Fibroblast of lung (primary cell): ENCODE data around the gene NAT14. TPM values are rescaled to one million over a fixed set of nuclear protein-coding genes. Genes with fewer than 3 reads are reported as not detected.

Experiments
- DNase-seq, 2 donors: peaks; one replicate each; pipeline versions ENCODE4 v3.0.0 to v3.0.0-alpha.2; 2010; ENCODE audit warnings: low read depth in 2 of 2
- H2AFZ ChIP-seq: 2 replicates; pipeline ENCODE4 v1.5.1; 2012; ENCODE audit warnings: low read length, control low read depth, inconsistent platforms
- H3K27ac ChIP-seq: 2 replicates; pipeline ENCODE4 v1.5.1; 2011; ENCODE audit warnings: low read length, control low read depth; ENCODE audit not compliant: insufficient read depth
- H3K27me3 ChIP-seq: 2 replicates; pipeline ENCODE4 v1.5.1; 2011; ENCODE audit warnings: mild to moderate bottlenecking, low read length; ENCODE audit not compliant: control insufficient read depth, insufficient read depth
- H3K36me3 ChIP-seq: 2 replicates; pipeline ENCODE4 v1.5.1; 2011; ENCODE audit warnings: low read length; ENCODE audit not compliant: control insufficient read depth, insufficient read depth
- H3K4me1 ChIP-seq: 2 replicates; pipeline ENCODE4 v1.5.1; 2011; ENCODE audit warnings: low read length; ENCODE audit not compliant: control insufficient read depth, insufficient read depth; ENCODE audit errors: extremely low read depth
- H3K4me2 ChIP-seq: 2 replicates; pipeline ENCODE4 v1.5.1; 2011; ENCODE audit warnings: low read length, control low read depth; ENCODE audit not compliant: insufficient read depth; ENCODE audit errors: extremely low read depth
- H3K4me3 ChIP-seq, 4 experiments: fragments of 200-600 bp in 1 of 4; sonication (generic) in 1 of 4; replicated peaks in 1 of 4; 2 replicates each; pipeline ENCODE4 v1.5.1; 2011 to 2016; ENCODE audit warnings: low read length in 4 of 4, low read depth in 3 of 4, mild to moderate bottlenecking in 3 of 4, control low read depth in 2 of 4, inconsistent platforms in 1 of 4, mixed read lengths in 1 of 4; ENCODE audit not compliant: insufficient read depth in 1 of 4; ENCODE audit errors: control extremely low read depth in 1 of 4
- H3K79me2 ChIP-seq: 2 replicates; pipeline ENCODE4 v1.5.1; 2012; ENCODE audit warnings: mild to moderate bottlenecking, low read length, inconsistent platforms; ENCODE audit not compliant: control insufficient read depth, insufficient read depth
- H3K9ac ChIP-seq: 2 replicates; pipeline ENCODE4 v1.5.1; 2011; ENCODE audit warnings: mild to moderate bottlenecking, low read length, control low read depth; ENCODE audit not compliant: insufficient read depth
- H3K9me3 ChIP-seq: 2 replicates; pipeline ENCODE4 v1.5.1; 2012; ENCODE audit warnings: low read depth, low read length; ENCODE audit not compliant: control insufficient read depth, insufficient read depth
- H4K20me1 ChIP-seq: 2 replicates; pipeline ENCODE4 v1.5.1; 2011; ENCODE audit warnings: low read length; ENCODE audit not compliant: control insufficient read depth, insufficient read depth; ENCODE audit errors: extremely low read depth
- EZH2 ChIP-seq: IDR thresholded peaks from 2 replicates; pipeline ENCODE4 v1.5.1; 2012; ENCODE audit warnings: low read length, control low read depth, mild to moderate bottlenecking; ENCODE audit errors: missing control alignments
- polyA plus RNA-seq, 2 donors: library from polyadenylated mRNA; depleted of rRNA in 1 of 2; stranded (reverse) in 1 of 2; unstranded in 1 of 2; fragments of >200 nt; gene quantifications; 2 replicates each; pipeline ENCODE4 v1.2.1, GENCODE V29; 2011 to 2012; ENCODE audit warnings: missing spikeins in 1 of 2
- total RNA-seq: library from RNA; depleted of rRNA; stranded (reverse); fragments of >200 nt; gene quantifications from 2 replicates; pipeline ENCODE4 v1.2.1, GENCODE V29; 2014
- TF ChIP-seq, protein P1 (sequence below), 2 donors: IDR thresholded peaks in 1 of 2; conservative IDR thresholded peaks in 1 of 2; 1 replicate in 1 of 2; 2 replicates in 1 of 2; pipeline ENCODE4 v1.5.1; 2011 to 2012; ENCODE audit warnings: low read length in 2 of 2, control low read depth in 1 of 2, inconsistent platforms in 1 of 2, low read depth in 1 of 2, mild to moderate bottlenecking in 1 of 2

Gene NAT14
- total and polyA plus RNA-seq, 2 donors (not counting 1 experiment from before 2014, with no cell fraction given): 18.2 to 18.3 TPM

GRCh38 chr19:55471266-55471665 is 13.7 kb upstream of the NAT14 start:
- no peaks in the 10 kb centered on the region for H3K27me3 ChIP-seq
- H3K4me2 ChIP-seq: no peak overlapping the region
- no peaks in the 10 kb centered on the region for H4K20me1 ChIP-seq
- no peak overlapping the region for H3K9ac ChIP-seq
- TF ChIP-seq, protein P1, sequence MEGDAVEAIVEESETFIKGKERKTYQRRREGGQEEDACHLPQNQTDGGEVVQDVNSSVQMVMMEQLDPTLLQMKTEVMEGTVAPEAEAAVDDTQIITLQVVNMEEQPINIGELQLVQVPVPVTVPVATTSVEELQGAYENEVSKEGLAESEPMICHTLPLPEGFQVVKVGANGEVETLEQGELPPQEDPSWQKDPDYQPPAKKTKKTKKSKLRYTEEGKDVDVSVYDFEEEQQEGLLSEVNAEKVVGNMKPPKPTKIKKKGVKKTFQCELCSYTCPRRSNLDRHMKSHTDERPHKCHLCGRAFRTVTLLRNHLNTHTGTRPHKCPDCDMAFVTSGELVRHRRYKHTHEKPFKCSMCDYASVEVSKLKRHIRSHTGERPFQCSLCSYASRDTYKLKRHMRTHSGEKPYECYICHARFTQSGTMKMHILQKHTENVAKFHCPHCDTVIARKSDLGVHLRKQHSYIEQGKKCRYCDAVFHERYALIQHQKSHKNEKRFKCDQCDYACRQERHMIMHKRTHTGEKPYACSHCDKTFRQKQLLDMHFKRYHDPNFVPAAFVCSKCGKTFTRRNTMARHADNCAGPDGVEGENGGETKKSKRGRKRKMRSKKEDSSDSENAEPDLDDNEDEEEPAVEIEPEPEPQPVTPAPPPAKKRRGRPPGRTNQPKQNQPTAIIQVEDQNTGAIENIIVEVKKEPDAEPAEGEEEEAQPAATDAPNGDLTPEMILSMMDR (conservative IDR thresholded peaks at IDR 0.05 in 1 of 2, IDR thresholded peaks at IDR 0.05 in 1 of 2; ENCODE audit: low read depth in 1 of 2, low read length in 2 of 2): no peak
- TF ChIP-seq EZH2: no peak
- no peaks in the 10 kb centered on the region for H3K36me3 ChIP-seq
- H3K4me1 ChIP-seq: peaks cover 4% of the 10 kb centered on the region
- H3K79me2 ChIP-seq: no peaks in the 10 kb centered on the region
- no peak overlapping the region for H3K4me3 ChIP-seq
- H2AFZ ChIP-seq: no peak overlapping the region
- H3K27ac ChIP-seq: no peak overlapping the region
- DNase-seq: no peak
- no peaks in the 10 kb centered on the region for H3K9me3 ChIP-seq

DNA sequence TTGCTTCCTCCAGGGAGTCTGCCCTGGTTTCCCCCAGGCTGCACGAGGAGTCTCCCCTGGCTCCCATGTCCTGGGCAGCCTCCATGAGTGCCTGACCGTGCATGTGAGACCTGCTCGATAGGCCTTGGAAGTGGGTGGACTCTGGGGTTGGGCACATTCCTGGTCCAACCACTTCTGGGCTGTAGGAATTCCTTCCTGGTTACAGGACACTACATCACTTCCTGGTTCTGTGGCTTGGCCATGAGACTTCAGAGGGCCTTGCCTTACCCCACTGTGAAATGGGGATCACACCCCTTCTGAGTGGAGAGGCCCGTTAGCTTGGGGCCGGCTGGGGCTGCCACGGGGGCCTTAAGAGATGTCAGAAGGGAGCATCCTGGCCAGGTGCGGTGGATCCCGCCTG is 12.5 kb upstream of the NAT14 start:
- Histone ChIP-seq H3K27me3 (no peaks in the 10 kb centered on the region), H3K4me1 (peaks cover 4% of the 10 kb centered on the region), H3K79me2 (no peaks in the 10 kb centered on the region), H3K36me3 (no peaks in the 10 kb centered on the region), H3K27ac (no peak overlapping the region), H2AFZ (no peak overlapping the region), H3K9me3 (no peaks in the 10 kb centered on the region), H3K9ac (no peak overlapping the region), H4K20me1 (no peaks in the 10 kb centered on the region), H3K4me3 (no peak overlapping the region), H3K4me2 (no peak overlapping the region)
- TF ChIP-seq EZH2: no peak
- TF ChIP-seq, protein P1 (conservative IDR thresholded peaks at IDR 0.05 in 1 of 2, IDR thresholded peaks at IDR 0.05 in 1 of 2; ENCODE audit: low read depth in 1 of 2, low read length in 2 of 2): no peak
- peak; percentile 37 to 90 for DNase-seq

DNA sequence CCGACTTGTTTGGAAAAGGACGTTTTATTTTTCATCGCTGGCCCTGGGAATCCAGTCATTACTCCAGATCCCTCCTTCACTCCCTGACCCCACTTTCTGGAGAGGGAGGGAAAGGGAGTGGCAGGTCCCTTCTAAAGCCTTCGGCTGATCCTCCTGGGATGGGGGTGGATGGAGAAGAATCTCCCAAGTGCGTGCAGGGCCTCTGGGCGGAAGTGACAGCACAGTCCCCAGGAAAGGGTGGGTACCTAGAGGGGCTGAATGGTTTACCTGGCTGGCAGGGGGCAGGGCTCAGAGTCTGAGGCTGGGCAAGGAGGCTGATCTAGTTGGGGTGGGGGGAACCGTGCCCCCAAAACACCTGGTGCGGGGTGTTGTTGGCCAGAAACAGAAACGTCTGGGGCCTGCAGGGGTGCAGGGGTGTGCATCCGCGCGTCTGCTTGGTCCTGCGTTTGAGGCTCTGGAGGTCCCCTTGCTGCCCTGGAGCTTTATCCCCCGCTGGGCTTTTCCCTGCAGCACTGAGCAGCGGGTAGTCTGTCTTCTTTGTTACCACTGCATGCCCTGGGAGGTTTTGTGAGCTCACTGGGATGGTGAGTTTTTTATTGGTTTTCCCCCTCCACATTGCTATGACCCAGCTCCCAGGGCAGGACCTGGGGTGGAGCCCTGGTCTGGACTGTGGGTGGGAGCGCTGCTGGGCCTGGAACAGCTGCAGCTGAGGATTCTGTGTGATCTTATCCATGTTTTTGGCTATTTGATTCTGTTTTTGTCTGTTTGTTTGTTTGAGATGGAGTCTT is 11.6 kb upstream of the NAT14 start:
- Histone ChIP-seq H3K79me2 (peaks cover 9% of the 10 kb centered on the region), H3K4me3 (no peak overlapping the region), H3K4me1 (no peaks in the 10 kb centered on the region), H3K9me3 (no peaks in the 10 kb centered on the region), H2AFZ (no peak overlapping the region), H3K36me3 (no peaks in the 10 kb centered on the region), H3K9ac (no peak overlapping the region), H3K27me3 (no peaks in the 10 kb centered on the region), H3K4me2 (no peak overlapping the region), H4K20me1 (no peaks in the 10 kb centered on the region), H3K27ac (no peak overlapping the region)
- TF ChIP-seq, protein P1 (conservative IDR thresholded peaks at IDR 0.05 in 1 of 2, IDR thresholded peaks at IDR 0.05 in 1 of 2; ENCODE audit: low read depth in 1 of 2, low read length in 2 of 2): no peak
- no peak for TF ChIP-seq EZH2
- peak in 1 of 2 donors; percentile 42 for DNase-seq
